KBM-7 (cell line): ENCODE measurements around the gene FPR1.
"Not testable (repeated sequence)": the region's sequence is repeated elsewhere in the genome, so short reads cannot be mapped to it uniquely, and the experiment has no call there.

Experiments used
- DNase-seq: peaks from one replicate; pipeline ENCODE4 v3.0.0-alpha.2; 2015
- in situ Hi-C: fragments of 300-500 bp; cut with MboI; formaldehyde crosslinking; loops from 2 replicates; pipeline ENCODE4 v1.14.3; 2020; ENCODE audit warnings: low sequenced_read_pairs, low pct_unique_long_range_greater_than_20kb, mixed read lengths

The FPR1 gene

DNA sequence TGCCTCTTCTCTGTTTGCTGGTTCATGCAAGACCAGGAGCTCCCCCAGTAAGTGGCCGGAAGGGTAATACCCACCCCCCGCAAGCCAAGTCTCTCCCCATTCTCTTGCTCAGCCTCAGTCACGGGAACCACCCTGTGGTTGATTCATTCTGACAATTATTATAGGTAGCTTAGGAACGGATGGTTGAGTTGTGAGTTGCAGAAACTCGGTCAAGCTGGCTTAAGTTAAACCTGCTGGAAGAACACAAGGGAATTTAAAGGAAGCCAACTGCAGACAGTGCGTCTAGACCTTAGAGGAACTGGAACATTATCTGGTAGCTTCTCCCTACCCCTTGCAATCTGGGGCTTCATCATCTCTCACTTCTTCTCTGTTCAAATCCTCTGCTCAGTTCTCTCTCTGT lies 8.9 kb downstream of the FPR1 start:
- in situ Hi-C loops, result no loop called here
- peak; percentile 28 for DNase-seq

GRCh38 chr19:51740356-51740755 lies 11.3 kb downstream of the FPR1 start:
- in situ Hi-C loops, result no loop called here
- DNase-seq, result no peak

GRCh38 chr19:51739466-51740213 lies 12.0 kb downstream of the FPR1 start:
- in situ Hi-C loops, result no loop called here
- DNase-seq, result no peak

GRCh38 chr19:51738523-51738922 lies 13.2 kb downstream of the FPR1 start:
- DNase-seq, in situ Hi-C loops: not testable (repeated sequence)

DNA sequence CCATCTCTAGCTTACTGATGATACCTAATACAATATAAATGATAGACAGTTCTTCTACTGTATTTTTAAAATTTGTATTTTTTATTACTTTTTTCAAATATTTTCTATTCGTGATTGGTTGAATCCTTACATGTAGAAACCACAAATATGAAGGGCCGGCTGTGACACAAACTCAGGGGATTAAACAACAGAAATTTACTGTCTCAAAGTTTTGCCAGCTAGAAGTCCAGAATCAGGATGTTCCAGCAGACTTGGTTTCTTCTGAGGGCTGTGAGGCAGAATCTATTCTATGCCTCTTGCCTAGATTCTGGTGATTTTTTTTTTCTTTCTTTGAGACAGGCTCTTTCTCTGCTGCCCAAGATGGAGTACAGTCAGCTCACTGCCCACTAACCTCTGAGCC lies 13.8 kb downstream of the FPR1 start:
- in situ Hi-C loops, result no loop called here
- no peak for DNase-seq

DNA sequence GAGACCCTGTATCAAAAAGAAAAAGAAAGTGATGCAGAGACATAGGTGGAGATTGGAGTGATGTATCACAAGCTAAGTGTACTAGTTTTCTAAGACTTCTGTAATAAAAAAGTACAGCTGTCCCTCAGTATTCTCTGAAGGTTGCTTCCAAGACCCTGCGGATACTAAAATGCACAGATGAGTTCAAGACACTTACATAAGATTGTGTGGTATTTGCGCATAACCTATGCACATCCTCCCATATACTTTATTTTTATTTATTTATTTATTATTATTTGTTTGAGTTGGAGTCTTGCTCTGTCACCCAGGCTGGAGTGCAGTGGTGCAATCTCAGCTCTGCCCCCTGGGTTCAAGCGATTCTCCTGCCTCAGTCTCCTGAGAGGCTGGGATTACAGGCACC lies 14.3 kb downstream of the FPR1 start:
- no peak for DNase-seq
- in situ Hi-C loops, result no loop called here

DNA sequence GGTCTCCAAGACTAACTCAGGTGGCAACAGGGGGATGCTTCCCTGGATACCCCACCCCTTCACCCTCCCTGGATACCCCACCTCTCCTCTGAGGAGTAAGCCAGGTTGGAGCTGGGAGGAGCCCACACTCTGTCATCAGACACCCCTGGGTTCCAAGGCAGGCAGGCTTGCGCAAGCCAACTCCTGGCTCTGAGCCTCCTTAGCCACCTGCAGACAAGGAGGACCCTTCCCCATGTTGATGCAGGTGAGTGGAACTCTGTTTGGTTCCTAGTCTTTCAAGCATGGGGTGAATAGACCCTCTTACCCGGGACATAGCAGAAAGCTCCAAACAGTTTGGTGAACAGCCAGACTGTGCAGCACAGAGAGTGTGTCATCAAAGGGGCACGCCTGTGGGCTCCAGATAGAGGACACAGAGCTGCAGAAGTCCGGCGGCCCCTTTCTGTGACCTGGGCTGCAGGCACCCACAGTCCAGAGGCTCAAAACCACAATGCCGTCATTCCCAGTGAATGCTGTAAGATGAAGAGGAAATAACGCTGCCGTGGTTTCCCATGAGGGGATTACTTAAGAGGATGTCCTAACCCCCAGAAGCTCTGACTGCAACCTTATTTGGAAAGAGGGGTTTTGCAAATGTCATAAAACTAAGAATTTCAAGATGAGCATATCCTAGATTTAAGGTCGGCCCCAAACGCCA lies 15.8 kb downstream of the FPR1 start:
- peak; percentile 37 for DNase-seq
- in situ Hi-C loops, result no loop called here

DNA sequence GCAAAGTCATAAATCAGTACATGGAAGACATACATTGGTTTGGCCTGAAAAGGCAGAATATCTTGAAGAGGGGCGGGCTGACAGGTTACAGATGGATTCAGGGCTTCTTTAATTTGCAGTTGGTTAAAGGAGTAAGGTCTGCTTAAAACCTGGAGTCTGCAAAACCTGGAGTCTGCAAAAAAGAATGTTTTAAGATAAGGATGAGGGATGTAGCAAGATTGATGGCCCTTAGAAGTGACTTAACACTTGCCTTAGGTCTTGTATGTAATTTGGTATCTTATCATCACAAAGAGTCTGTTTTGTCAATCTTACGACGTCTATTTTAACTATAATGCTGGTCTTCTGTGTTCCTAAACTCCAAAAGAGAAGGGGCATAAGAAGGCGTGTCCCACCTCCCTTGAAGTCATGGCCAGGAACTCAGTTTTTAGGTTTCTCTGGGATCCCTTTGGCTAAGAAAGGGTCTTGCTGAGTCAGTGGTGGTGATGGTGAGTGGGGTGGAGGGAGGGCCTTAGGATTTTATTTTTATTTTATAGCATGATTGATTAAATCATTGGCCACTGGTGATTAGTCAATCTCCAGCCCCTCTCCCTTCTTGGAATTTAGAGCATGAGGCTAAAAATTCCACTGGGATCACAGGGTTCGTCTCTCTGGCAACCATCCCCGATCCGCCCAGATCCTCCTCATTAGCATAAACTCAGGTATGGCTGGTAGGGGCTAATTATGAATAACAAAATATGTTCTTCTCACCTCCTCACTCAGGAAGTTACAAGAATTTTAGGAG lies 17.7 kb downstream of the FPR1 start:
- in situ Hi-C loops, result no loop called here
- no peak for DNase-seq

DNA sequence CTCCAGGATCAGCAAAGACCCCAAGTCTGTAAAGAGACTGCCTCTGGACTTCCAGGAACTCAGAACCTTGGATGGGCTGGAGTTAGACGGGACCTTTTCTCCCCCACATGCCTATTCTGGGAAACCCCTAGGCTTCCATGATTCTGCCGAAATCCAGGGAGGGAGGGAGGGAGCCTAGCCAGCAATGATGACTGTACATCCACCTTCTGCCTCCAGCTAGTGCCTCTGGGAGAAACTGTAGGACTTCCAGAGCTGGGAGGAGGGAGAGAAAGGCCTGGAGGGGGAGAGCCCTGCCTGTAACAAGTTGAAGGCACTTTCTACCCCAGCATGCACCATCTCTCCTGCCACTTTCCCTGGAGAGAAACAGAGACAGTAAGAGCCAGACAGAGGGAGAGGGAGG lies 21.9 kb downstream of the FPR1 start:
- no peak for DNase-seq
- in situ Hi-C loops, result no loop called here

DNA sequence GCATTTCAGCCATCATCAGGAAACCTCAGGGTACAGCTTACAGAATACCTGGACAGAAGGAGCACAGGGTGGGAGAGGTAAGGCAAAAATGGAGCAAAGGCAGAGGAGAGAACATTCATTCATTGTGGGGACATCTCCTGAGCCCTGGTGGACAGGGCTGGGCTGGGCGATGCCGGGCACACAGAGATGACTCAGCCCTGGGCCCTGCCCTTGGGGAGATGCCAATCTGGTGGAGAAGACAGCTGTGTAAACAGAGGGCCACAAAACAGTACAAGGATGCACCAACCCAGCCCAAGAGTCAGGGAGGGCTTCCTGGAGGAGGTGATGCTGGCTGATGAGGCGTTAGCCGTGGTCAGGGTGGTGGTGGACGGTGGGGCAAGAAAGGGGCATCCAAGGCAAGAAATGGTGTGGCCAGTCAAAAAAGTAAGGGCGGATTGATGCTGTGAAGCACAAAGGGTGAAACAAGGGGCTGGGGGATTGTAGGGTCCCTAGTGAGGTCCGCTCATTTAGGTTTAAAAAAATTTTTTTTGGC lies 24.3 kb downstream of the FPR1 start:
- in situ Hi-C loops, result no loop called here
- DNase-seq, result no peak

- in situ Hi-C loops, result no loop called here
- no peak for DNase-seq
These were observed 25.6 kb downstream of the FPR1 start for GRCh38 chr19:51726049-51726448.

DNA sequence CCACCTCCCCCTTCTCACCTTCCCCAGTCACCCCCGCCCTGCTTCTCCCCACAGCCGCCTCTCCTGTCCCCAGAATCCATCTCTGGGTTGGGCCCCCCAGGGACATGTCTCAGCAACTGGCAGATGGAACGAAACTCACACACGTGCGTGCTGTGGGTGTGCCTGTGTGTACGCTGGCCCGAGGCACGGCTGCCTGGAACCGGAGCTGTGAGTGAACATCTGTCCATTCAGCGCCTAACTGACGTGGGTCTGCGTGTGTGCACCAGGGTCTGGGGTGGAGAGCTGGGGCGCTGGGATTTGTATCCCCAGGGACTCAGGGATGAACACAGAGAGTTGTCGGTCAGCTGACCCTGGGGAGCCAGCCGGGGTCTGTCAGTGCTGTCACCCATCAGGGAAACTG lies 27.1 kb downstream of the FPR1 start:
- in situ Hi-C loops, result no loop called here

DNA sequence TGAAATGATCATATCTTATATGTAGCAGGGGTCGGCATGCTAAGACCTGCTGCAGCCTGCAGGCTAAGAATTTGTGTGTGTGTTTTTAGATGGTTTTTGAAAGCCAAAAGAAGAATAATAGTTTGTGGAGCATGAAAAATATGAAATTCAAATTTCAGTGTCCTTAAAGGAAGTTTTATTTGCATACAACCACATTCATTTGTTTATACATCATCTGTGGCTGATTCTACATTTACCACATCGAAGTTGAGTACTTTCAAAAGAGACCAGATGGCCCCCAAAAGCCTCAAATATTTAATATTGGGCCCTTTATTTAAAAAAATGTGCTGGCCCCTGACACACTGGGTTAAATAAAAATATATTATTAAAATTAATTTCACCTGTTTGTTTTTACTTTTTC lies 29.2 kb downstream of the FPR1 start:
- in situ Hi-C loops, result no loop called here
- DNase-seq, result no peak

More for the DNA sequence above, 27.1 kb downstream of the FPR1 start:
- DNase-seq, result no peak

- no peak for DNase-seq
These were observed 29.8 kb downstream of the FPR1 start for GRCh38 chr19:51721905-51722304.

GRCh38 chr19:51719251-51719988 lies 32.3 kb downstream of the FPR1 start:
- in situ Hi-C loops, result no loop called here
- no peak for DNase-seq

More at GRCh38 chr19:51721905-51722304, 29.8 kb downstream of the FPR1 start:
- in situ Hi-C loops, result no loop called here

- in situ Hi-C loops, result no loop called here
- DNase-seq, result no peak
These were observed 34.8 kb downstream of the FPR1 start for GRCh38 chr19:51716925-51717324.

DNA sequence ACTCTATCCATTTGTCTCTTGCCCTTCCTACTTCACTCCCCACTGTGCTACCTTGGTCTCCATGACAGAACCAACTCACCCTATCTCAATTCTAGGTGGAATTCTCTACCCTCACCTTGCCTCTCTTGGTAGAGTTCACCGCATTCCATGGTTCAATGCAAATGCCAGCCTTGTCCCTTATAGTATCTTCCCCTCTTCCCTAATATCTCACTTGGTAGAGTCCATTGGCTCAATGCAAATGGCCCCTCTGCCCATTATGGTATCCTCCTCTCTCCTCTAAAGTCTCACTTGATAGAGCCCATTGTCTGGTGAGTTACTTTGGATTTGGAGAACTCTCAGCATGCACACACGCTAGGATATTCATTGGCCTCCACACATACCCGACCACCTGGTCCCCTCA lies 35.8 kb downstream of the FPR1 start:
- in situ Hi-C loops, result no loop called here
- DNase-seq, result no peak

- in situ Hi-C loops, result no loop called here
- no peak for DNase-seq
These were observed 36.8 kb downstream of the FPR1 start for GRCh38 chr19:51714848-51715247.
